Progenitor cell of endocrine pancreas (in vitro differentiated cells): ENCODE results near the gene PRKD1. TPM values are rescaled to one million over a fixed set of nuclear protein-coding genes. Genes with fewer than 3 reads are reported as not detected.

Experiments
- DNase-seq: peaks from one replicate; pipeline ENCODE4 v3.0.0; 2021; ENCODE audit warnings: low spot score; ENCODE audit not compliant: unreplicated experiment
- H3K27ac Mint-ChIP-seq: 2 replicates; pipeline ENCODE4 v1.8.0; 2021; ENCODE audit warnings: mild to moderate bottlenecking, moderate library complexity, mixed read lengths
- H3K27me3 Mint-ChIP-seq: 2 replicates; pipeline ENCODE4 v1.8.0; 2021; ENCODE audit warnings: mixed read lengths
- H3K36me3 Mint-ChIP-seq: 2 replicates; pipeline ENCODE4 v1.8.0; 2022; ENCODE audit warnings: mixed read lengths; ENCODE audit not compliant: insufficient read depth
- H3K4me1 Mint-ChIP-seq: 2 replicates; pipeline ENCODE4 v1.8.0; 2021; ENCODE audit warnings: low read depth, mixed read lengths
- H3K4me3 Mint-ChIP-seq: 2 replicates; pipeline ENCODE4 v1.8.0; 2021; ENCODE audit warnings: low read depth, mild to moderate bottlenecking, moderate library complexity, mixed read lengths
- H3K9me3 Mint-ChIP-seq: 2 replicates; pipeline ENCODE4 v1.8.0; 2021; ENCODE audit warnings: low read depth, mixed read lengths
- total RNA-seq: library from RNA; stranded (reverse); gene quantifications from 2 replicates; pipeline ENCODE4 v1.2.1, GENCODE V29; 2021
- TF ChIP-seq, protein P1 (sequence below): fragments of 200-600 bp; sonication (generic); IDR thresholded peaks from one replicate; pipeline ENCODE4 v1.5.0; 2021; ENCODE audit warnings: antibody characterized with exemption, mild to moderate bottlenecking; ENCODE audit not compliant: unreplicated experiment

PRKD1 gene
- total RNA-seq, 1 donor from 2014 or later, result 23.6 TPM

DNA sequence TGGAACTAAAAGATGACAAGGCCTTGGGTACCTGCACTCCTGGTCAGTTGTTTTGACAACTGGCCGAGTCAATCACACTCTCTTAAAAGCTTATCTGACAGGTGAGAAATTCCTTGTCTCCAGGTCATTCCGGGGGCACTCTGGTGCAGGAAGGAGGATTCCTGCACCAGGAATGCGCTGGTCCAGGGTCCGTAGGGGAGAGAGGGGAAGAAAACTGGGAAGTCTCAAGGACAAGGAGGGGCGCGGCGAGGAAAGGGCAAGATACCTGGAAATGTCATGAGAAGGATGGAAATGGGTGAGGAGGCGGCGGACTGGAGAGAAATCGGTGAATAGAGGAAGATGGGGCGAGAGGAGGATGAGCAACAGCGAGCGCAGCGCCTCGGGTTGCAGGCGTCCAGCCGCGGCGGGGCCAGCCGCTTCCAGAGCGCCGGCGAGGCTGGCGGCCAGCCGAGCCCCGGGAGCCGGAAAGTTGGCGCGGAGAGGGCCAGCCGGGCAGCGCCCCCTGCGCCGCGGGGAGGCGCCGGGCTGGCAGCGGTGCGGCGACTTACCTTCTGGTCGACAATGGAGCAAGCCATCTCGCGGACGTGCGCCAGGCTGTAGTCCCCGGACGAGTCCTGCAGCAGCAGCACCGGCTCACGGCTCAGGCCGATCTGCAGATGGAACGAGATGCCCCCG, 809 bp downstream of the PRKD1 start:
- TF ChIP-seq, protein P1, sequence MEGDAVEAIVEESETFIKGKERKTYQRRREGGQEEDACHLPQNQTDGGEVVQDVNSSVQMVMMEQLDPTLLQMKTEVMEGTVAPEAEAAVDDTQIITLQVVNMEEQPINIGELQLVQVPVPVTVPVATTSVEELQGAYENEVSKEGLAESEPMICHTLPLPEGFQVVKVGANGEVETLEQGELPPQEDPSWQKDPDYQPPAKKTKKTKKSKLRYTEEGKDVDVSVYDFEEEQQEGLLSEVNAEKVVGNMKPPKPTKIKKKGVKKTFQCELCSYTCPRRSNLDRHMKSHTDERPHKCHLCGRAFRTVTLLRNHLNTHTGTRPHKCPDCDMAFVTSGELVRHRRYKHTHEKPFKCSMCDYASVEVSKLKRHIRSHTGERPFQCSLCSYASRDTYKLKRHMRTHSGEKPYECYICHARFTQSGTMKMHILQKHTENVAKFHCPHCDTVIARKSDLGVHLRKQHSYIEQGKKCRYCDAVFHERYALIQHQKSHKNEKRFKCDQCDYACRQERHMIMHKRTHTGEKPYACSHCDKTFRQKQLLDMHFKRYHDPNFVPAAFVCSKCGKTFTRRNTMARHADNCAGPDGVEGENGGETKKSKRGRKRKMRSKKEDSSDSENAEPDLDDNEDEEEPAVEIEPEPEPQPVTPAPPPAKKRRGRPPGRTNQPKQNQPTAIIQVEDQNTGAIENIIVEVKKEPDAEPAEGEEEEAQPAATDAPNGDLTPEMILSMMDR, result peak; percentile 54
- Mint-ChIP-seq H3K4me3 (peak overlapping the region; percentile 86), H3K9me3 (no peaks in the 10 kb centered on the region), H3K27ac (peak overlapping the region; percentile 90), H3K4me1 (peaks cover 28% of the 10 kb centered on the region), H3K36me3 (no peaks in the 10 kb centered on the region), H3K27me3 (peaks cover 14% of the 10 kb centered on the region)
- DNase-seq, result no peak

DNA sequence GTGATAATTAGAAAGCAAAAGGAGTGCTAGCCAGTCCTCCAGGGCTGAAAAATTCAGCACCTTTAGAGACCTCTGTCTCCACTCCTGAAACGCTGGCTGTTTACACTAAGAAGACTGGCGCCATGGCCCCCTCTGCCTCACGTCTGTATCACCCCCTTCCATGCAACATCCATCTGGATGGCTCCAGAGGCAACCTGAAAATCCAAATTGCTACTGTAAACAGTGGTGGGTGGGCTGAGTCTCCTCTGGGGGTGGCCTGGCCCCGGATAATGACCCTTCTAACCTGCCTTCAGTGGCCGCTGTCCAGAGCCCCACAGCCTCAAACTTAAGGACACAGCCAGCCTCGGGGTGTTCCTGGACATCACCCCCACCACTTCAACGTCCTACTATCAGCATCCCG, 1.4 kb downstream of the PRKD1 start:
- DNase-seq, result no peak
- TF ChIP-seq, protein P1, result no peak
- Mint-ChIP-seq H3K36me3 (no peaks in the 10 kb centered on the region), H3K4me1 (peaks cover 28% of the 10 kb centered on the region), H3K27ac (peak overlapping the region; percentile 90), H3K9me3 (no peaks in the 10 kb centered on the region), H3K27me3 (peaks cover 14% of the 10 kb centered on the region), H3K4me3 (peak overlapping the region; percentile 86)

DNA sequence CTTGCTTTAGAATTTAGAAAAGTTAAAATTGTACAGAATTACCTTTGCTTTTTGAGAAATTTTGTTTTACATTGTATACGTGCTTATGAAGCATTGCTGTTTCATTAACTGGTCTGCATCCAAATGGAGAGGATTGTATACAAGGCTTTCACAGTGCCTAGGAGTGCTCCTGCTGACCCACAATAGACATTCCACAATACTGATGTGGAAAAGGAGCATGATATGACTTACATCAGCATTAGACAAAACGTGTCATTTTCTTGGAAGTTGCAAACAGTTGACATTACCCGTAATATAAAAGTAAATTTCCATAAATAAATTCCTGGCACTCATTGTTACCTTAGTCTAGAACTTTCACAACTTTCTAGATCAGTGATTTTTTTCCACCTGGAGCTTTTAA, 1.9 kb downstream of the PRKD1 start:
- peaks cover 28% of the 10 kb centered on the region for H3K4me1 Mint-ChIP-seq
- H3K4me3 Mint-ChIP-seq, result peak overlapping the region; percentile 86
- TF ChIP-seq, protein P1, result no peak
- H3K27me3 Mint-ChIP-seq, result peaks cover 12% of the 10 kb centered on the region
- peak overlapping the region; percentile 68 for H3K27ac Mint-ChIP-seq
- no peak for DNase-seq
- H3K36me3 Mint-ChIP-seq, result no peaks in the 10 kb centered on the region
- no peaks in the 10 kb centered on the region for H3K9me3 Mint-ChIP-seq

DNA sequence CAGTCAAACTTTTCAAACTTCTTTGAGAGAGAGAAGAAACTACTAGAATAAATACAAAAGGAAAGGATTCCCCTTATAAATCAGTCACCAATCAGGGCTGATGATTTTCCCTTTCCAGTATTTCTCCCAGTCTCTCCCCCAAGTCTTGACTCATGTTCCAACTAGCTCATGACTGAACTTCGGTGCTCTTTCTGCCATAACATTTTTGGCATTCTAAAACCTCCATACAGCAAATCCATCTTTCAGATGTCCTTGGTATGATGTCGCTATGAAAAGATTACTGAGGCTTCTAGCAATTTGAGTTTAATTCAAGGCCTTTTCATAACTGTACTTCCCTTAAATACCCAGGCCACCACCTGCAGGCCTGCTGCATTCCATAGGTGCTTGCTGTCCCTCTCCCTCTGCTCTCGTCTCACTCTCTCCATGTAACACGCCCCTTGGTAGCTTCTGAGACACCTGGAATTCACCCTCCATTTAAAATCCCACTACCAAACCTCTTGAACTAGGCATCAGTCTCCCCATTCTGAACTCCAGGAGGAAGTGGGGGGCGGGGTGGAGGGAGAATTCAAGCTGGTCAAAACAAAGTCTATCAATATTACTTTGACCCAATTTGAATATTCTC, 2.4 kb downstream of the PRKD1 start:
- DNase-seq, result no peak
- Mint-ChIP-seq H3K36me3 (no peaks in the 10 kb centered on the region), H3K4me1 (peaks cover 28% of the 10 kb centered on the region), H3K27me3 (peaks cover 7% of the 10 kb centered on the region), H3K27ac (peak overlapping the region; percentile 42), H3K9me3 (no peaks in the 10 kb centered on the region), H3K4me3 (peak overlapping the region; percentile 86)
- TF ChIP-seq, protein P1, result no peak

DNA sequence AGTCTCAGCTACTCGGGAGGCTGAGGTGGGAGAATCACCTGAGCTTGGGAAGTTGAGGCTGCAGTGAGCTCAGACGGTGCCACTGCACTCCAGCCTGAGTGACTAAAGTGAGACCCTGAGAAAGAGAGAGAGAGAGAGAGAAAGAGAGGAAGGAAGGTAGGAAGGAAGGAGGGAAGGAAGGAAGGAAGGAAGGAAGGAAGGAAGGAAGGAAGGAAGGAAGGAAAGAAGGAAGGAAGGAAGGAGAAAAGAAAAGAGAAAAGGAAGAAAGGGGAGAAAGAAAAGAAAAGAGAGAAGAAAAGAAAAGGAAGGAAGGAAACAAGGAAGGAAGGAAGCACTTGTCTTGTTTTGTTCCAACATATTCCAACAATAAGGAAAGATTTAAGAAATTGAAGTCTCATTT, 7.8 kb downstream of the PRKD1 start:
- TF ChIP-seq, protein P1, result no peak
- H3K27me3 Mint-ChIP-seq, result no peaks in the 10 kb centered on the region
- H3K9me3 Mint-ChIP-seq, result peaks cover 3% of the 10 kb centered on the region
- H3K4me3 Mint-ChIP-seq, result no peak overlapping the region
- H3K36me3 Mint-ChIP-seq, result peaks cover 3% of the 10 kb centered on the region
- peaks cover 11% of the 10 kb centered on the region for H3K4me1 Mint-ChIP-seq
- DNase-seq, result no peak
- peak overlapping the region; percentile 76 for H3K27ac Mint-ChIP-seq
